Measurements from ENCODE around the gene WDR13. TPM values are rescaled to one million over a fixed set of nuclear protein-coding genes. Genes with fewer than 3 reads are reported as not detected.

WDR13 gene
- total RNA-seq, 2 donors from 2014 or later = 90.4 to 121 TPM

GRCh38 chrX:48598614-48599013 lies 1.3 kb downstream of the WDR13 start:
- Histone ChIP-seq H3K4me1 (no peaks in the 10 kb centered on the region), H3K27me3 (no peaks in the 10 kb centered on the region), H3K4me3 (no peak overlapping the region), H3K27ac (no peak overlapping the region), H3K9me3 (no peaks in the 10 kb centered on the region), H3K9ac (ENCODE audit: low read depth in 2 of 2, low read length in 2 of 2) (peak overlapping the region; percentile 47 to 81), H3K36me3 (no peaks in the 10 kb centered on the region)
- no peak for DNase-seq
- intact Hi-C loops (cut with DNase I) = no loop called here
- TF ChIP-seq CTCF (IDR thresholded peaks at IDR 0.05) = no peak

- H3K9ac ChIP-seq (ENCODE audit: low read depth in 2 of 2, low read length in 2 of 2) = no peak overlapping the region
- no peaks in the 10 kb centered on the region for H3K9me3 ChIP-seq
- no peak overlapping the region for H3K4me3 ChIP-seq
- intact Hi-C loops (cut with DNase I) = no loop called here
- no peaks in the 10 kb centered on the region for H3K4me1 ChIP-seq
- no peak for DNase-seq
- H3K36me3 ChIP-seq = no peaks in the 10 kb centered on the region
- no peaks in the 10 kb centered on the region for H3K27me3 ChIP-seq
- TF ChIP-seq CTCF (IDR thresholded peaks at IDR 0.05) = no peak
- H3K27ac ChIP-seq = no peak overlapping the region
These were observed 2.0 kb downstream of the WDR13 start for GRCh38 chrX:48599341-48599740.

DNA sequence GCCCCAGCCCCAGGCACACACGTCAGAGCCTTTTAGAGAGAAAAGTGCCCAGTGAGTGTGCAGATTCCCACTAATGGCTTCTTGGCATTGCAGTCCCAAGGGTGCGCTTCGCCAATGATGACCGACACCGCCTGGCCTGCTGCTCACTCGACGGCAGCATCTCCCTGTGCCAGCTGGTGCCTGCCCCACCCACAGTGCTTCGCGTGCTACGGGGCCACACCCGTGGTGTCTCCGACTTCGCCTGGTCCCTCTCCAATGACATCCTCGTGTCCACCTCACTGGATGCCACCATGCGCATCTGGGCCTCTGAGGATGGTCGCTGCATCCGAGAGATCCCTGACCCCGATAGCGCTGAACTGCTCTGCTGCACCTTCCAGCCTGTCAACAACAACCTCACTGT lies 2.9 kb downstream of the WDR13 start:
- Histone ChIP-seq H3K27me3 (no peaks in the 10 kb centered on the region), H3K9ac (ENCODE audit: low read depth in 2 of 2, low read length in 2 of 2) (no peak overlapping the region), H3K36me3 (no peaks in the 10 kb centered on the region), H3K4me3 (no peak overlapping the region), H3K9me3 (no peaks in the 10 kb centered on the region), H3K27ac (no peak overlapping the region), H3K4me1 (no peaks in the 10 kb centered on the region)
- intact Hi-C loops (cut with DNase I) = no loop called here
- DNase-seq = no peak
- TF ChIP-seq CTCF (IDR thresholded peaks at IDR 0.05) = no peak

DNA sequence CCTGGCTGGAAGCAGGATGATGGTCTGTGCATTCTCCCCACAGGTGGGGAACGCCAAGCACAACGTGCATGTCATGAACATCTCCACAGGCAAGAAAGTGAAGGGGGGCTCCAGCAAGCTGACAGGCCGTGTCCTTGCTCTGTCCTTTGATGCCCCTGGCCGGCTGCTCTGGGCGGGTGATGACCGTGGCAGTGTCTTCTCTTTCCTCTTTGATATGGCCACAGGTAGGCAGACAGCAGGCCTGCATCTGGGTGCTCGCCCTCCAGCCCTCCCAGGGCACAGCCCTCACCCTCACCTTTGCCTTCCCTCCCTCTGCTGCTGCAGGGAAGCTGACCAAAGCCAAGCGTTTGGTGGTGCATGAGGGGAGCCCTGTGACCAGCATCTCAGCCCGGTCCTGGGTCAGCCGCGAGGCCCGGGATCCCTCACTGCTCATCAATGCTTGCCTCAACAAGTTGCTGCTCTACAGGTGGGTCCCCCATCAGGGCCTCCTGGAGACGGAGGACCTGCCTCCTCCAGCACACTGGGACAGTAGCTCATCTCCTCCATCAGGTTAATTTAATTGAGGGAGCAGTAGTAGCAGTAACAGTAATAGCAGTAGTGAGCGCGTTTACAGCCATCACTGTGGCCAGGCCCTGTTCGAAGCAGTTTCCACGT lies 4.6 kb downstream of the WDR13 start:
- no peak for TF ChIP-seq CTCF (IDR thresholded peaks at IDR 0.05)
- Histone ChIP-seq H3K9me3 (no peaks in the 10 kb centered on the region), H3K36me3 (no peaks in the 10 kb centered on the region), H3K27me3 (no peaks in the 10 kb centered on the region), H3K27ac (no peak overlapping the region), H3K4me1 (no peaks in the 10 kb centered on the region), H3K9ac (ENCODE audit: low read depth in 2 of 2, low read length in 2 of 2) (no peak overlapping the region), H3K4me3 (no peak overlapping the region)
- intact Hi-C loops (cut with DNase I) = no loop called here
- DNase-seq = no peak

- intact Hi-C loops (cut with DNase I) = no loop called here
- H3K9me3 ChIP-seq = no peaks in the 10 kb centered on the region
- no peak overlapping the region for H3K4me3 ChIP-seq
- TF ChIP-seq CTCF (IDR thresholded peaks at IDR 0.05) = no peak
- H3K4me1 ChIP-seq = no peaks in the 10 kb centered on the region
- no peak for DNase-seq
- H3K36me3 ChIP-seq = no peaks in the 10 kb centered on the region
- no peak overlapping the region for H3K9ac ChIP-seq (ENCODE audit: low read depth in 2 of 2, low read length in 2 of 2)
- no peak overlapping the region for H3K27ac ChIP-seq
- no peaks in the 10 kb centered on the region for H3K27me3 ChIP-seq
These were observed 7.4 kb downstream of the WDR13 start for GRCh38 chrX:48604701-48605100.

Measured in colonic mucosa (tissue), 4 donors.